Measurements from ENCODE around the gene NDUFS7. TPM values are rescaled to one million over a fixed set of nuclear protein-coding genes. Genes with fewer than 3 reads are reported as not detected.
A peak's percentile ranks its signal among the peaks of the same experiment; 100 is the strongest.

Gene NDUFS7
- total and polyA plus RNA-seq, 11 donors = 205 to 717 (median 336) TPM

DNA sequence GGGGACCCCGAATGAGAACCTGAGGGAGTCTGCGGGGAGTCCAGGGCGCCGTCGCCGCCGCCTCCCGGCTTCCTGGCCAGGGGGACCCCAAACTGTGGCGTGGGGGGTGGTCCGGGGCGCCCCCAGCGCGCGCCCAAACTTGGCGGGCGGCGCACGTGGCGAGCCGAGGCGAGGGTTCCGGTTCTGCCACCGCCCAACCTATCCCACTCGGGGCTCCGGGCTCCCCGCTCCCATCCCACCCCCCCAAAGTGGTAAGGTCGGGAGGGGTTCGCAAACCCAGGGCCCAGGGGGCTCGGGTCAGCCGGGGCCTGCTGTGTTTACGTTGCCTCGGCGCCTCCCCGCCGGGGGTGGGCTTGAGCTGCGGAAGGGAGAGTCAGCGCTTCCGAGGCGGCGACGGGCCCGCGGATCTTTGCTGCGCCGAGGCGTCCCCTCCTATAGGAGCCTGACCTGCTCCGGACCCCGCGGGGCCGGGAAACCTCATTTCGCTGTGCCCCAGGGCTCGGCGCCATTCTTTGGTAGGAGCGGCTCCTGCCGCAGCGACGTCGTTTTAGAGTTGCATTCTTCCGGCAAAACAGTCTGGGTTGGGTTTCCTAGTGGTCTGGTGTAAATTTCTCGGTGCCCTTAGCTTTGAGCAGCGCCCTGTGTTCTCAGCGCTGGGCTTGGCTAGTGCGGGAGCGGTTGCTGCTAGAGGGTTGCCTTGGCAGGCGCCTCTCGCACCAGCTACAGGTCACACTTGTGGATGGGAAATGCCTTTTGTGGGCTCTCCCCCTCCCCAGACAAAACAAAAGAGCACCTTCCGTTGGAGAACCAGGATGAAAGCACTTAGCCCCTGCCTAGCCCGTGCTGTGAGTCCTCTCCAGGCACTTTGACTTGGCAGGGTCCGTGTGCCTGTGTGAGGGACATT, 24.8 kb downstream of the NDUFS7 start:
- TF ChIP-seq POLR2A (IDR thresholded peaks at IDR 0.05) = no peak
- TF ChIP-seq, protein P1, sequence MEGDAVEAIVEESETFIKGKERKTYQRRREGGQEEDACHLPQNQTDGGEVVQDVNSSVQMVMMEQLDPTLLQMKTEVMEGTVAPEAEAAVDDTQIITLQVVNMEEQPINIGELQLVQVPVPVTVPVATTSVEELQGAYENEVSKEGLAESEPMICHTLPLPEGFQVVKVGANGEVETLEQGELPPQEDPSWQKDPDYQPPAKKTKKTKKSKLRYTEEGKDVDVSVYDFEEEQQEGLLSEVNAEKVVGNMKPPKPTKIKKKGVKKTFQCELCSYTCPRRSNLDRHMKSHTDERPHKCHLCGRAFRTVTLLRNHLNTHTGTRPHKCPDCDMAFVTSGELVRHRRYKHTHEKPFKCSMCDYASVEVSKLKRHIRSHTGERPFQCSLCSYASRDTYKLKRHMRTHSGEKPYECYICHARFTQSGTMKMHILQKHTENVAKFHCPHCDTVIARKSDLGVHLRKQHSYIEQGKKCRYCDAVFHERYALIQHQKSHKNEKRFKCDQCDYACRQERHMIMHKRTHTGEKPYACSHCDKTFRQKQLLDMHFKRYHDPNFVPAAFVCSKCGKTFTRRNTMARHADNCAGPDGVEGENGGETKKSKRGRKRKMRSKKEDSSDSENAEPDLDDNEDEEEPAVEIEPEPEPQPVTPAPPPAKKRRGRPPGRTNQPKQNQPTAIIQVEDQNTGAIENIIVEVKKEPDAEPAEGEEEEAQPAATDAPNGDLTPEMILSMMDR (IDR thresholded peaks at IDR 0.05) = no peak
- intact Hi-C loops (cut with DNase I) = loop anchor here in 3 of 10 donors (5.0 to 10.0 kb wide), 2 partner anchors 134 to 184 kb away; partner anchors contain the start of genes FAM174C (in 2 of the 3) and MBD3 (in 1 of the 3)
- peaks cover 24 to 60% (median 49%) of the 10 kb centered on the region in 12 donors for H3K4me1 ChIP-seq
- no peaks in the 10 kb centered on the region for H3K9me3 ChIP-seq
- DNase-seq (peak in 4 of 5 donors; percentile 59 to 72 (median 63)), ATAC-seq (peak in 3 of 4 donors; percentile 1 to 27 (median 6))
- H3K4me3 ChIP-seq = peak overlapping the region; percentile 82 to 100 (median 96)
- H3K27ac ChIP-seq = peak overlapping the region; percentile 87 to 98 (median 94)
- H3K36me3 ChIP-seq = peaks cover 0 to 23% (median 9%) of the 10 kb centered on the region in 9 donors
- no peaks in the 10 kb centered on the region for H3K27me3 ChIP-seq
- 1 to 2% (median 1%) methylated on average over 25 to 69 of the region's 69 CpGs for WGBS, 4 donors

GRCh38 chr19:1409204-1410005, 25.7 kb downstream of the NDUFS7 start:
- TF ChIP-seq POLR2A (IDR thresholded peaks at IDR 0.05) = no peak
- TF ChIP-seq, protein P1 (IDR thresholded peaks at IDR 0.05) = no peak

DNA sequence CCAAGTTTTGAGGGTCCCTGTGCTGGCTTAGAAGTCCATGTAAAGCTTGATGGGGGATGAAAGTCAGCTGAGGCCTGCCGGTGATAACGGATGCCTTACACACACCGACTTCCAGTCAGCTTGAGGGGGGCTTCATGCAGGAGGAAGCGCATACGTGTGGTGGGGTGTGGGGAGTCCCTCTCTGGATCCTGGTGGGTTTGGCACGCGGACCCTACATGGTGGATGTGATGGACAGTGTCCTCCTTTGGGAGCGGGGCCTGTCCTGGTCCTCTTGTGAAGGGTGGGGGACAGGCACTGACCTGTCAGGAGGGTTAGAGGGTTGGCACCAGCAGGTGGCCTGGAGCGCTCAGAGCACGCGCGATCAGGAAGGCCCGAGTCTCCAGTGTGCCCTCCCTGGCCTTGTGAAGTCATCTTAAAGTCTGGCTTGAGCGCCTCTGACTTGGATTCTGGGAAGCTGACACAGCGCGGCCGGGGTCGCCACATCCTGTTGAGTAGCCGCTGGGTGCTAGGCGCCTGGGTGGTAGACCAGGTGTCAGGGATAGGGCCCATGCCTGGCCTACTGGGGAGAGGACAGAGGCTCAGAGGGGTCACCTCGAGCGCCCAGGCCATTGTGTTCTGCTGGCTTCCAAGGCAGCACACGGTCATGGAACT, 26.6 kb downstream of the NDUFS7 start:
- H3K4me3 ChIP-seq = peak overlapping the region in 5 of 12 donors; percentile 94 to 100 (median 97)
- peaks cover 0 to 25% (median 10%) of the 10 kb centered on the region in 9 donors for H3K36me3 ChIP-seq
- H3K27ac ChIP-seq = peak overlapping the region in 10 of 12 donors; percentile 3 to 97 (median 90)
- intact Hi-C loops (cut with DNase I) = no loop called here
- 55 to 69% (median 68%) methylated on average over 14 to 23 of the region's 23 CpGs for WGBS, 4 donors
- DNase-seq = peak in 1 of 5 donors; percentile 50
- no peaks in the 10 kb centered on the region for H3K27me3 ChIP-seq
- H3K9me3 ChIP-seq = no peaks in the 10 kb centered on the region
- H3K4me1 ChIP-seq = peaks cover 24 to 73% (median 60%) of the 10 kb centered on the region in 12 donors
- ATAC-seq = no peak
- TF ChIP-seq, protein P1 (IDR thresholded peaks at IDR 0.05) = no peak
- TF ChIP-seq POLR2A (IDR thresholded peaks at IDR 0.05) = no peak

More at GRCh38 chr19:1409204-1410005, 25.7 kb downstream of the NDUFS7 start:
- no peaks in the 10 kb centered on the region for H3K27me3 ChIP-seq
- peak overlapping the region; percentile 82 to 100 (median 96) for H3K4me3 ChIP-seq
- H3K36me3 ChIP-seq = peaks cover 0 to 25% (median 10%) of the 10 kb centered on the region in 9 donors
- WGBS, 4 donors = 52 to 55% (median 54%) methylated on average over 26 to 33 of the region's 33 CpGs
- H3K4me1 ChIP-seq = peaks cover 24 to 65% (median 54%) of the 10 kb centered on the region in 12 donors
- intact Hi-C loops (cut with DNase I) = loop anchor here in 3 of 10 donors (5.0 to 10.0 kb wide), 2 partner anchors 135 to 183 kb away; partner anchors contain the start of genes FAM174C (in 2 of the 3) and MBD3 (in 1 of the 3)
- H3K27ac ChIP-seq = peak overlapping the region in 11 of 12 donors; percentile 93 to 98 (median 95)
- no peak for ATAC-seq
- DNase-seq = peak in 2 of 5 donors; percentile 41 to 68
- no peaks in the 10 kb centered on the region for H3K9me3 ChIP-seq
